HG03066 (cell line): Measurements from ENCODE around the gene DCX.
"Not testable (repeated sequence)": the region's sequence is repeated elsewhere in the genome, so short reads cannot be mapped to it uniquely, and the experiment has no call there.

Experiments
- ATAC-seq: cut with Tn5 transposase; IDR thresholded peaks from one replicate; pipeline ENCODE4 v1.9.1; 2021; ENCODE audit warnings: low read depth; ENCODE audit not compliant: unreplicated experiment

The DCX gene

GRCh38 chrX:111375747-111376146, 36.2 kb downstream of the DCX start:
- no peak for ATAC-seq

GRCh38 chrX:111372086-111372485, 39.9 kb downstream of the DCX start:
- no peak for ATAC-seq

- ATAC-seq = no peak
These were observed 46.1 kb downstream of the DCX start for GRCh38 chrX:111365770-111366325.

- no peak for ATAC-seq
These were observed 48.3 kb downstream of the DCX start for GRCh38 chrX:111363741-111364140.

GRCh38 chrX:111361751-111362150, 50.2 kb downstream of the DCX start:
- no peak for ATAC-seq

- no peak for ATAC-seq
These were observed 51.2 kb downstream of the DCX start for GRCh38 chrX:111360839-111361238.

GRCh38 chrX:111355523-111356115, 56.4 kb downstream of the DCX start:
- ATAC-seq = no peak

GRCh38 chrX:111354496-111354895, 57.5 kb downstream of the DCX start:
- no peak for ATAC-seq

GRCh38 chrX:111353793-111354192, 58.2 kb downstream of the DCX start:
- ATAC-seq = no peak

- ATAC-seq = no peak
These were observed 59.6 kb downstream of the DCX start for GRCh38 chrX:111352424-111352823.

- ATAC-seq = no peak
These were observed 62.1 kb downstream of the DCX start for GRCh38 chrX:111349934-111350333.

- no peak for ATAC-seq
These were observed 62.9 kb downstream of the DCX start for GRCh38 chrX:111349101-111349500.

- ATAC-seq = no peak
These were observed 63.6 kb downstream of the DCX start for GRCh38 chrX:111348429-111348828.

- not testable (repeated sequence) for ATAC-seq
These were observed 65.8 kb downstream of the DCX start for GRCh38 chrX:111346150-111346549.

- no peak for ATAC-seq
These were observed 71.9 kb downstream of the DCX start for GRCh38 chrX:111340054-111340453.

- ATAC-seq = no peak
These were observed 72.8 kb downstream of the DCX start for GRCh38 chrX:111339212-111339611.

- no peak for ATAC-seq
These were observed 73.8 kb downstream of the DCX start for GRCh38 chrX:111338095-111338698.

- ATAC-seq = no peak
These were observed 74.8 kb downstream of the DCX start for GRCh38 chrX:111337067-111337637.

GRCh38 chrX:111336141-111336540, 75.9 kb downstream of the DCX start:
- no peak for ATAC-seq

- ATAC-seq = no peak
These were observed 82.6 kb downstream of the DCX start for GRCh38 chrX:111329370-111329769.

GRCh38 chrX:111328858-111329257, 83.1 kb downstream of the DCX start:
- ATAC-seq = no peak

- no peak for ATAC-seq
These were observed 89.6 kb downstream of the DCX start for GRCh38 chrX:111322231-111322855.
